Activated T-helper 1 cell treated with anti-CD3 and anti-CD28 coated beads, Interleukin-2, amount 50 U/mL, for 16 hours (primary cell): ENCODE measurements around the gene CENPE.

Source experiments
- DNase-seq, 2 donors: peaks; one replicate each; pipeline ENCODE4 v3.0.0-alpha.2; 2020; ENCODE audit warnings: low read depth in 1 of 2, low spot score in 1 of 2

Gene CENPE

GRCh38 chr4:103136671-103137445, 61.3 kb downstream of the CENPE start:
- no peak for DNase-seq

GRCh38 chr4:103129174-103129573, 69.0 kb downstream of the CENPE start:
- no peak for DNase-seq

GRCh38 chr4:103126126-103126525, 72.0 kb downstream of the CENPE start:
- no peak for DNase-seq

- DNase-seq, result no peak
Observed at GRCh38 chr4:103123114-103123513, 75.0 kb downstream of the CENPE start.

GRCh38 chr4:103118166-103118565, 80.0 kb downstream of the CENPE start:
- no peak for DNase-seq

- no peak for DNase-seq
Observed at GRCh38 chr4:103111598-103111997, 86.5 kb downstream of the CENPE start.

GRCh38 chr4:103108542-103108941, 89.6 kb downstream of the CENPE start:
- no peak for DNase-seq

GRCh38 chr4:103105558-103106356, 92.4 kb downstream of the CENPE start:
- DNase-seq, result no peak

GRCh38 chr4:103104886-103105285, 93.3 kb downstream of the CENPE start:
- DNase-seq, result no peak

GRCh38 chr4:103100691-103101090, 97.5 kb downstream of the CENPE start:
- no peak for DNase-seq

GRCh38 chr4:103099691-103100392, 98.3 kb downstream of the CENPE start, which contains the start of gene BDH2:
BDH2 (minus strand) TSS chr4:103099834; CDS start chr4:103096254, 3,580 bp downstream.
- DNase-seq, result peak in 1 of 2 donors; percentile 6

- DNase-seq, result no peak
Observed at GRCh38 chr4:103098756-103099440, 99.2 kb downstream of the CENPE start.

- no peak for DNase-seq
Observed at GRCh38 chr4:103098341-103098740, 99.8 kb downstream of the CENPE start.

- DNase-seq, result no peak
Observed at GRCh38 chr4:103097112-103097511, 101.0 kb downstream of the CENPE start.

- DNase-seq, result no peak
Observed at GRCh38 chr4:103095080-103095479, 103.1 kb downstream of the CENPE start.

GRCh38 chr4:103092245-103092644, 105.9 kb downstream of the CENPE start:
- DNase-seq, result no peak

- DNase-seq, result no peak
Observed at GRCh38 chr4:103091601-103092223, 106.4 kb downstream of the CENPE start.

- DNase-seq, result no peak
Observed at GRCh38 chr4:103089481-103089880, 108.7 kb downstream of the CENPE start.

- DNase-seq, result no peak
Observed at GRCh38 chr4:103086551-103086950, 111.6 kb downstream of the CENPE start.

- DNase-seq, result no peak
Observed at GRCh38 chr4:103085555-103086196, 112.5 kb downstream of the CENPE start.
